MCF 10A (cell line): ENCODE results near the gene GPD1L. TPM values are rescaled to one million over a fixed set of nuclear protein-coding genes. Genes with fewer than 3 reads are reported as not detected.
A peak's percentile ranks its signal among the peaks of the same experiment; 100 is the strongest.

Source experiments
- BruUV-seq: library from RNA; stranded (reverse); fragments of 400-500 nt; replicated peaks from 2 replicates; lab custom pipeline; 2021; lab: Mats Ljungman, UMichigan
- CTCF ChIA-PET: fragments of 300-600 bp; sonication (Branson Sonifier 250); formaldehyde crosslinking; extraction: SDS; loops from one replicate; lab custom pipeline; 2021; ENCODE audit warnings: antibody characterized with exemption, inconsistent platforms; lab: Yijun Ruan, JAX
- POLR2A ChIA-PET: fragments of 300-600, 350-650 bp; sonication (Branson Sonifier 250); formaldehyde crosslinking; extraction: SDS; loops from one replicate; lab custom pipeline; 2020; ENCODE audit warnings: antibody characterized with exemption, inconsistent platforms; lab: Yijun Ruan, JAX
- DNase-seq: peaks from one replicate; pipeline ENCODE4 v3.0.0-alpha.2; 2018; ENCODE audit not compliant: unreplicated experiment
- H3K27ac Mint-ChIP-seq: one replicate; pipeline ENCODE4 v1.8.0; 2022; ENCODE audit warnings: mild to moderate bottlenecking, low read depth, mixed read lengths; ENCODE audit not compliant: unreplicated experiment
- H3K27me3 Mint-ChIP-seq: one replicate; pipeline ENCODE4 v1.8.0; 2022; ENCODE audit warnings: mixed read lengths; ENCODE audit not compliant: insufficient read depth, unreplicated experiment
- H3K36me3 Mint-ChIP-seq: one replicate; pipeline ENCODE4 v1.8.0; 2022; ENCODE audit warnings: mild to moderate bottlenecking, moderate library complexity, mixed read lengths; ENCODE audit not compliant: insufficient read depth, unreplicated experiment
- H3K4me1 Mint-ChIP-seq: one replicate; pipeline ENCODE4 v1.8.0; 2022; ENCODE audit warnings: mixed read lengths; ENCODE audit not compliant: insufficient read depth, unreplicated experiment
- H3K4me3 Mint-ChIP-seq: one replicate; pipeline ENCODE4 v1.8.0; 2022; ENCODE audit warnings: mild to moderate bottlenecking, moderate library complexity, mixed read lengths; ENCODE audit not compliant: unreplicated experiment
- H3K9me3 Mint-ChIP-seq: one replicate; pipeline ENCODE4 v1.8.0; 2022; ENCODE audit warnings: mixed read lengths; ENCODE audit not compliant: unreplicated experiment
- intact Hi-C: fragments of 100-400 bp; cut with micrococcal nuclease; formaldehyde crosslinking; loops from 2 replicates; pipeline ENCODE4 v1.14.1; 2022
- total RNA-seq: library from RNA; stranded (reverse); gene quantifications from 2 replicates; pipeline ENCODE4 v1.2.3, GENCODE V29; 2022
- TF ChIP-seq, protein P1 (sequence below): fragments of 200-600 bp; IDR thresholded peaks from one replicate; pipeline ENCODE4 v1.8.0; 2022; ENCODE audit warnings: antibody characterized with exemption, mild to moderate bottlenecking; ENCODE audit not compliant: unreplicated experiment

GPD1L gene
- total RNA-seq, 1 experiment from 2014 or later: 9.7 TPM

DNA sequence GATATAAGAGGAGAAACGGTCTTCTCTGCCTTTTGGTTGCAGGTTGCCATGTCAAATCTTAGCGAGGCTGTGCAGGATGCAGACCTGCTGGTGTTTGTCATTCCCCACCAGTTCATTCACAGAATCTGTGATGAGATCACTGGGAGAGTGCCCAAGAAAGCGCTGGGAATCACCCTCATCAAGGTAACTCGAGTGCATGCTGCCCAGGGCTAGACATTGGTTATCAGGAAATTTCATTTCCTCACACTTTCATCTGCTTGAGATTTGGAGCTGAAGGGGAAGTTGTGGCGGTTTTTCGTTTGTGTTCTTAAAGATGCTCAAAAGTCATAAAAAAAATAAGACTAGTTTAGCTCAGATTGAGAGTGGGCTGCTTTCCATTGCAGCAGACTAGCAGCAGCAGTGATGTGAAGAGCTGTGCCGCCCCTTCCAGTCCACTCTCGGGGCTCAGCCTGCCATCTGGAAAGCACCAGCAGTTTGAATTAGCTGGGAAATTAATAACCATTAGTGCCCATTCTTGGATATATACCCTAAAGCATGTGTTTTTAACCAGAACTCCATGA, 32.2 kb downstream of the GPD1L start:
- ChIA-PET POLR2A (no interaction called here), CTCF (interaction anchor here (0.6 to 3.4 kb wide), 2 partner anchors 117 to 120 kb away, joined by 3 to 26 read pairs; no protein-coding TSS in a partner anchor)
- no peaks in the 10 kb centered on the region for H3K36me3 Mint-ChIP-seq
- H3K27ac Mint-ChIP-seq: no peak overlapping the region
- intact Hi-C loops: no loop called here
- no peaks in the 10 kb centered on the region for H3K4me1 Mint-ChIP-seq
- BruUV-seq: no TSS peak
- TF ChIP-seq, protein P1, sequence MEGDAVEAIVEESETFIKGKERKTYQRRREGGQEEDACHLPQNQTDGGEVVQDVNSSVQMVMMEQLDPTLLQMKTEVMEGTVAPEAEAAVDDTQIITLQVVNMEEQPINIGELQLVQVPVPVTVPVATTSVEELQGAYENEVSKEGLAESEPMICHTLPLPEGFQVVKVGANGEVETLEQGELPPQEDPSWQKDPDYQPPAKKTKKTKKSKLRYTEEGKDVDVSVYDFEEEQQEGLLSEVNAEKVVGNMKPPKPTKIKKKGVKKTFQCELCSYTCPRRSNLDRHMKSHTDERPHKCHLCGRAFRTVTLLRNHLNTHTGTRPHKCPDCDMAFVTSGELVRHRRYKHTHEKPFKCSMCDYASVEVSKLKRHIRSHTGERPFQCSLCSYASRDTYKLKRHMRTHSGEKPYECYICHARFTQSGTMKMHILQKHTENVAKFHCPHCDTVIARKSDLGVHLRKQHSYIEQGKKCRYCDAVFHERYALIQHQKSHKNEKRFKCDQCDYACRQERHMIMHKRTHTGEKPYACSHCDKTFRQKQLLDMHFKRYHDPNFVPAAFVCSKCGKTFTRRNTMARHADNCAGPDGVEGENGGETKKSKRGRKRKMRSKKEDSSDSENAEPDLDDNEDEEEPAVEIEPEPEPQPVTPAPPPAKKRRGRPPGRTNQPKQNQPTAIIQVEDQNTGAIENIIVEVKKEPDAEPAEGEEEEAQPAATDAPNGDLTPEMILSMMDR: no peak
- no peak overlapping the region for H3K4me3 Mint-ChIP-seq
- no peaks in the 10 kb centered on the region for H3K9me3 Mint-ChIP-seq
- no peak for DNase-seq
- H3K27me3 Mint-ChIP-seq: no peaks in the 10 kb centered on the region

DNA sequence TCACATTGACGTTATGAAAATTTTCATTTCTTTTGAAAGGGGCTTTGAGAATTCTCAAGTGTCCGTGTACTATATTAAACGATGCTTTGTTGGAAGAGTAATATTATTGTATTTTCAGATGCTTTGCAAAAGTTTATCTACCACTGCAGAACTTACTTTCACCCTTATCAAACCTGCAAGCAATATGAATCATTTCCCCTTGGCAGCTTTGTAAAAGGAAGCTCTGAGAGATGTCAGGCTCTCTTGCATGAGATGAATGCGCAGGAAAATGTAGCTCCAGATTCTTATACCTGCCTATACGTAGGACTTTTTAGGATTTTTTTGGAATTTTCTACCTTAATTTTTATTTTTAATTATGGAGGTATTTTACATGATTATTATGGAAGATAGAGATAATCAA, 34.5 kb downstream of the GPD1L start:
- intact Hi-C loops: loop anchor here (10.0 kb wide), 1 partner anchor 586 kb away; no protein-coding TSS in a partner anchor
- no TSS peak for BruUV-seq
- Mint-ChIP-seq H3K4me3 (no peak overlapping the region), H3K9me3 (no peaks in the 10 kb centered on the region), H3K4me1 (peaks cover 6% of the 10 kb centered on the region), H3K27me3 (no peaks in the 10 kb centered on the region), H3K27ac (no peak overlapping the region), H3K36me3 (no peaks in the 10 kb centered on the region)
- TF ChIP-seq, protein P1: no peak
- DNase-seq: no peak
- CTCF ChIA-PET: no interaction called here
- POLR2A ChIA-PET: no interaction called here

GRCh38 chr3:32143849-32144757, 37.7 kb downstream of the GPD1L start:
- H3K27ac Mint-ChIP-seq: no peak overlapping the region

More at GRCh38 chr3:32143849-32144757, 37.7 kb downstream of the GPD1L start:
- BruUV-seq: no TSS peak
- no peak overlapping the region for H3K4me3 Mint-ChIP-seq
- peak; percentile 89 for DNase-seq
- peaks cover 22% of the 10 kb centered on the region for H3K36me3 Mint-ChIP-seq
- TF ChIP-seq, protein P1: peak; percentile 57
- H3K4me1 Mint-ChIP-seq: peaks cover 6% of the 10 kb centered on the region
- ChIA-PET POLR2A (interaction anchor here (0.6 to 1.1 kb wide), 7 partner anchors 34 to 1014 kb away, joined by 3 to 6 read pairs (median 3); no protein-coding TSS in a partner anchor), CTCF (interaction anchor here (0.5 to 3.0 kb wide), 41 partner anchors 9 to 604 kb away, joined by 3 to 65 read pairs (median 3); partner anchors contain the start of genes GPD1L and ZNF860)
- intact Hi-C loops: loop anchor here (1.0 to 10.0 kb wide), 4 partner anchors 125 to 589 kb away; no protein-coding TSS in a partner anchor
- H3K9me3 Mint-ChIP-seq: no peaks in the 10 kb centered on the region
- no peaks in the 10 kb centered on the region for H3K27me3 Mint-ChIP-seq
